PC-9 (cell line): ENCODE measurements around the gene EGFLAM.

Experiments
- CTCF ChIP-seq: fragments of 200-600 bp; sonication (generic); conservative IDR thresholded peaks from 2 replicates; pipeline ENCODE4 v1.6.1; 2017; ENCODE audit warnings: mixed run types, antibody characterized with exemption, mild to moderate bottlenecking, moderate library complexity
- EZH2 ChIP-seq: fragments of 200-600 bp; sonication (generic); IDR thresholded peaks from 2 replicates; pipeline ENCODE4 v1.8.0; 2017; ENCODE audit warnings: antibody characterized with exemption, low read depth

- no peak for TF ChIP-seq CTCF
- TF ChIP-seq EZH2: no peak
These were observed 5.6 kb downstream of the EGFLAM start for GRCh38 chr5:38263983-38264382.
